HG02642 (cell line): ENCODE measurements around the gene ZNF597.

Experiments
- ATAC-seq: cut with Tn5 transposase; IDR thresholded peaks from one replicate; pipeline ENCODE4 v1.9.1; 2021; ENCODE audit warnings: mild to moderate bottlenecking; ENCODE audit not compliant: unreplicated experiment, poor library complexity

The ZNF597 gene

DNA sequence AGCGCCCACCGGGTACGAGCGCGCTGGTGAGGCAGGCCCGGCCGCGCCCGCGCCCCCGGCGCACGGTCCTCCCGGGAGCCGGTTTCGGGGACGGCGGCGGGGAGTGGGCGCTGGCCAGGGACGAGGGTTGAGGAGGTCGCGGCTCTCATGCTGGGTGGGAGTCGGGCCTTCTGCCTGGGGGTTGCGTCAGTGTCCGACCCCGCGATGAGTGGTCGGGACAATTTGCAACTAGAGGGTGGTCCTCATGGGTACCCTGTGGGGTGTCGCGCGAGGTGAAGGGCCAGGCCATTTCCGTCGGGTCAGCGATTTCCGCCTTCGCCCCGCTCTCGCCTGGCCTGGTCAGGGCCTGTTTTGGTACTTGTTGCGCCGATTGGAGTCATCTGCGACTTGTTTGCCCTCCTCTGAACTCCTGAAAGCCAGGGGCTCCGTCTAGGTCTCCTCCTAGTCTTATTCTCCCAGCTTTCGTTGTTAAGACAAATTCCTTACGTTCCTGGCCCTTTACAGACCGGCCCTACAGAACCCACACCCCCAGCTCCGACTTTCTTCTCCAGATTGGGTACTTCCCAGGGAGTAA, 15.1 kb upstream of the ZNF597 start:
- no peak for ATAC-seq

DNA sequence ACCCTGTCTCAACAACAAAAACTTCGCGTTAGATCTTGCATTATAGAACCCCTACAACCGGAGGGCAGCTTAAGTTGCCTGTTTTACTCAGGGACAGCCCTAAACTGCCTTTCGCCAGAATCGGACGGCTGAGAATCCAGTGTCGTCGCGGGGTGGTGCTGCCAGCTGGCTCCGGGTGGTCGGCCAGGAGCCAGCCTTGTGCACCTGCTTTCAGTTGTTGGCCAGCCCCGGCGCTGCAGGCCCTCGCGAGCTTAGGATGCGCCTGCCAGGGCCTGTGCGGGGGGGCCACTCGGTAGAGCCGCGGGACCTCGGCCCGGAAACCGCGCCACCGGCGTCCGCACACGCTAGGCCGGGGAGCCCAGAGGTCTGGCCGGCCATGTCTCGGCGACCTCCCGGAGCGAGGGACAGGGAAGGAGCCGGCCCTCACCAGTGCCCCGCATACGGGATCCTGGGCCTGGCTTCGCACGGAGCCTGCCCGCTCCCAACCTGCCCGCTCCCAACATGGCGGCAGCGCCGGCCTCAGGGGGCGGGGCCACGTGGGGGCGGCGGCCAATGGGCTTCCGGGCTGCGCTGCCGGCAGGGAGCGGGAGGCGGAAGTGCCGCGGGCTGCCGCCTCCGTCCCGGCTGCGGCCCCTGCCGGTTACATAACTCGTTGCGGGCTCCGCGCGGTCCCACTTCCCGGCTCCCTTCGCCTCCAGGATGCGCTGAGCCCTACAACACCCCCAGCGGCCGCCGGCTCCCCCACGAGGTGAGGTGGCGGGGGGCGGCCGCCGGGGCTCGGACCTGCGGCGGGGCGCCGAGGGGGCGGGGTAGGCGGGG, 14.3 kb upstream of the ZNF597 start:
- ATAC-seq = peak; percentile 88

DNA sequence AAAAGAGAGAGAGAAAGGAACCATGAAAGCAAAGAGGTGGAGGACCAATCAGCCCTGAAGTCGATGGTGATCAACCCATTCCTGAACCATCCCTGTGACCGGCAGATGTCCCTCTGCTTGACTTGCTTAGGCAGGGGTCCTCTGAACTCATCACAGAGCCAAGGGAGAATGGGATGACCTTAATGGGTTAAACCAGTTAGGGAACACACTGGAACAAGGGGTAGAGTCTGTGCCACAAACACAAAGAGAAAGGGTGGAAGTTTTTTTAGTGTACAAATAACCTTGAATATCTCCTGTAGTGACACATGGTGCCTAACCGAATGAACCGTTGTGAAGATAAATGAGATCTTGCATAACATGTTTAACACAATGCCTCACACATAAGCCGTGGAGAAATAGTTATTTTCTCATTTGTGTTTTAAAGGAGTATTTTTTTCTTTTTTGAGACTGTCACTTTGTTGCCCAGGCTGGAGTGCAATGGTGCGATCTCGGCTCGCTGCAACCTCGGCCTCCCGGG, 11.4 kb upstream of the ZNF597 start:
- ATAC-seq = no peak

DNA sequence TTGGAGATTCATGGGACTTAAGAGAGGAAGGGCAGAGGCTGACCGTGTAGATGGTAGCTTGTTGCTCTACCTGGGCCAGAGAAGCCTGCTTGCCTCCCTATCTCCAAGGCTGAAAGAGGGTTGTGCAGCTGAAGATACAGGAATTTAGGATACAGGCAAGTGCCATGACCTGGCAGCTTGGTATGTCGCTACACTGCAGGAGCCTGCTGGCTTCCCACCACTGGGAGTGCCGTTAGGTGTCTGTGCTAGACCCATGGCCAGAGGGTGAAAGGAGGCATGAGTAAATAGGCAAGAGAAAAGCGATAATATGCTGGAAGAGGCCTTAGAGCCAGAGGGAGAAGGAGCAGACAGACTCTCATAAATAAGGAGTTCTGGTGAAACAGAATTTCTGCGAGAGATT, 10.8 kb upstream of the ZNF597 start:
- ATAC-seq = no peak

DNA sequence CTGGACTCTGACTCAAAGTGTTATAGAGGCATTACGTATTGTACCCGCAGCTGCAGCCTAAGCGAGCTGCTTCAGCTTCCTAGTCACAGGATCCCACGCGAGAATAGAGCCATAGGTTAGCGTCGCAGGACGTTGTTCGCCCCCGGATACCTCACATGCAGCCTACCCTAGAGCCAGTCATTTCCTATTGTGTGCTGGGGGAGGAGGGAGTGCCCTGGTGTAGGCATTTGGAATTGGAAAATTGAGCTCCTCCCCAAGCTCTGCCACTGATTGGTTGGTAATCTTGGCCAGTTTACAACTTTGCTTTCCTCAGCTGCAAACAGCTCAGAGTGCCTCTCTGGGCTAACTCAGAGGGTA, 706 bp upstream of the ZNF597 start:
- ATAC-seq = peak; percentile 29

DNA sequence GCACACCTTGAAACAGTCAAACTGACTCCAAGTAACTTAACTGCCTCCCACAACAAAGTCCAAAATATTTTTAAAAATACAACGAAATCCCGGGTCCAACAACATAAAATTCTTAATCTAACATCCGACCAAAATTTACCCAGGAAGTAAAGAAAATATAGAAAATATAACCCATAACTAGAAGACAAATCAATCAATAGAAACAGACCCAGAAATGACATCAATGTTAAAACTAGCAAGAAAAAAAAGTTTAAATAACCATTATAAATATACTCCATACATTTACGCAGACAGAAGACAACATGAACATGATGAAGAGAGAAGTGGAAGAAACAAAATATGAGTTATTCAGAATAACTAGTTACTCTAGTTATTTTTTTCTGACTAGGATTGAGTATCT, 3.7 kb downstream of the ZNF597 start:
- ATAC-seq = no peak

DNA sequence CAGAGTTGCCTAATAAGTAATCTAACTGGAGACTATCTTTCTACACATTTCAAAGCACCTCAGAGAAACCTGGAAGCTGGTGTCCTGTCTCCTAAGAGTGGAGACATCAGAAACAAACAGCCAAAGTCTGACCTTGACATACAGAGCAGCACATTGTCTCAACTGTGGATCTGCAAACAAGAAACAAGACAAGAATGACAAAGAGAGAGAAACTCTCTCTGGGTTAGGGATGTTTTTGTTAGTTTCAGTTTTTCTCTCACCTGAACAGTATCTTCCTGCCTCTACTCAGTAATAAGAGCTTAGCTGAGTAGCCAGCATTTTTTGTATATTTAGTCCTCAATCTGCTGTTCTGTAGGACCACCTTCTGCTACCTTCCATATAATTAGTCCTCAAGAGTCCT, 8.9 kb downstream of the ZNF597 start:
- no peak for ATAC-seq

DNA sequence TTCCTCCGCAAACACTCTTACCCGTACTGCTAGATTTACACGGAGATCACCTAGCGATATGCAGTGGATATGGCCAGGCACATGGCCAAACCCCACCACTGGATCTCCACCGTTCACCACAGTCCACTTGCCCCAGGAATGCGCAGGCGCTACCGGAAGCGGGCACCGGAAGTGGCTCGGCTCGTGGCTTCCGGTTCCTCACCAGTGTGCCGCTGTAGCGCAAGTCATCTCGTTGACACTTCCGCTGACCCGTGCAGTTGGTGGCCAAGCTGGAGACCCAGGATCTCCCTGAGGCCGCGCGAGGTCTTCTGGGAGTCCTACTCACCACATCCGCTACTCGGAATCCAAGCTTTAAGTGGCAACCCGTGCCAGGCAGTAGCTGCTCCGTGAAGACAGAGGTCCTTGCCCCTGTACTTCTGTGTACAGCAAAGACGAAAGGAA, 11.5 kb downstream of the ZNF597 start:
- no peak for ATAC-seq

DNA sequence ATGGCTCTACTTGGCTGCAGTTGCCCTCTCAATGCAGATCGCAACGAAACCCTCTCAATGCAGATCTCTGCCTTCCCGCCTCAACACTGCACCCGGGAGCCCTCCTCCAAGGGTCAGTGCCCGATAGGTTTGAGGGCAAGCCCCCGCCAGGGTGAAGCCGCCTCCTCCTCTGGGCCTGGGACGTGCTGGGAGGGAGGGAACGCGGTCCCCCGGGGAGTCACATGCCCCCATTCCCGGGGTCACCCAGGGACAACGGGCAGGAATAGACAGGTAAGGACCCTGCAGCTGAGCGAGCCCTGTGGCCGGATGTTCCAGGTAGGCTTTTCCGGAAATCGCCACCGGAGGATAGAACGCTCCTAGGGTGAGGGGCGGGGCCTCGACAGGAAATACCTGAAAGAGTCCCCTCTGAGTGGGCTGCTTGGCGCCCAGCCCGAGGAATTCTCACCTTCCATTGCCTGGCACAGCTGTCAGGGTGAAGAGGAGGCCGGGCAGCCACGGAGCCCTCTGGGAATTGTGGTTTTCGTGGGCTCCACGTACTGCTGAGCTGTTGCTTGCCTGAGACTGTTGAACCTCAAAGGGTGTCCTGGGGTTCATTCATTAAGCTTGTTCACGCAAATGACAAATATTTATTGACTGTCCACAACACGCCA, 29.4 kb downstream of the ZNF597 start:
- ATAC-seq = no peak

DNA sequence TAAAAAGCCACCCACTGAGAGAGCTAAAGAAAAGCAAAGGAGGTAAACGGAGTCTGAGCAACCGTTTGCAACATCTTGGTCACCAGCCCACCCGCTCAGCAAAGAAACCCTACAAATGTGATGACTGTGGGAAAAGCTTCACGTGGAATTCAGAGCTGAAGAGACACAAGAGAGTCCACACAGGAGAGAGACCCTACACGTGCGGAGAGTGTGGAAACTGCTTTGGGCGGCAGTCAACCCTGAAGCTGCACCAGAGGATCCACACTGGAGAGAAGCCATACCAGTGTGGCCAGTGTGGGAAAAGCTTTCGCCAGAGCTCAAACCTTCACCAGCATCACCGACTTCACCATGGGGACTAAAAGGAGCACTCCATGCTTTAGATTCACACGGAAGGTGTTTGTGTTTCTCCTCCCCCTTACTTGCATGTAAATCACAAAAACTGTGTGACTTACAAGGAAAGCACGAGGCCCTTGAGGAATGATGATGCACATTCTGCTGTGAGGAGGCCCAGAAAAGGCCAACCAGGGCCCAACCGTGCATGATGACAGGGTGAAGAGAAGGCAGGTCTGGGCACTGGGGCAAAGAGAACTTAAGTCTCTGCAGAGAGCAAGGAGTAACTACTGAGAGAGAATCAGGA, 34.6 kb downstream of the ZNF597 start:
- no peak for ATAC-seq

DNA sequence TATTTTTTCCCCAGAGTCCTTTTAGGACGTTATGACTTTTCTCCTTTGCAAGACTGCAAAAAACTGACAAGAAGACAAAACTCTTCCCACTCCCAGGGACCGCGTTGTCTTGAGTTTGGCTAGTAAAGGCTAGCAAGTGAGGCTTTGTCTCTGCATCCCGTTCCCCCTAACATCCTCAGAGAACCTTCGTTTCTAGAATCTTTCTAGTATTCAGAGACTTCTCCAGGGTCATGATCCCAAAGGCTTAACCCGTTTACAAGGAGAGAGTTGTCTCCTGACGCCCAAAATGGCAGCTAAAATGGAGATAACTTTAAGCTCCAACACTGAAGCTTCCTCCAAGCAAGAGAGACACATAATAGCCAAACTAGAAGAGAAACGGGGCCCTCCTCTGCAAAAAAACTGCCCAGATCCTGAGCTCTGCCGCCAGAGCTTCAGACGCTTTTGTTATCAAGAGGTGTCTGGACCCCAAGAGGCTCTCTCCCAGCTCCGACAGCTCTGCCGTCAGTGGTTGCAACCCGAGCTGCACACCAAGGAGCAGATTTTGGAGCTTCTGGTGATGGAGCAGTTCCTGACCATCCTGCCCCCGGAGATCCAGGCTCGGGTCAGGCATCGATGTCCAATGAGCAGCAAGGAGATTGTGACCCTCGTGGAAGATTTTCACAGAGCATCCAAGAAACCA, 41.4 kb downstream of the ZNF597 start:
- ATAC-seq = no peak

DNA sequence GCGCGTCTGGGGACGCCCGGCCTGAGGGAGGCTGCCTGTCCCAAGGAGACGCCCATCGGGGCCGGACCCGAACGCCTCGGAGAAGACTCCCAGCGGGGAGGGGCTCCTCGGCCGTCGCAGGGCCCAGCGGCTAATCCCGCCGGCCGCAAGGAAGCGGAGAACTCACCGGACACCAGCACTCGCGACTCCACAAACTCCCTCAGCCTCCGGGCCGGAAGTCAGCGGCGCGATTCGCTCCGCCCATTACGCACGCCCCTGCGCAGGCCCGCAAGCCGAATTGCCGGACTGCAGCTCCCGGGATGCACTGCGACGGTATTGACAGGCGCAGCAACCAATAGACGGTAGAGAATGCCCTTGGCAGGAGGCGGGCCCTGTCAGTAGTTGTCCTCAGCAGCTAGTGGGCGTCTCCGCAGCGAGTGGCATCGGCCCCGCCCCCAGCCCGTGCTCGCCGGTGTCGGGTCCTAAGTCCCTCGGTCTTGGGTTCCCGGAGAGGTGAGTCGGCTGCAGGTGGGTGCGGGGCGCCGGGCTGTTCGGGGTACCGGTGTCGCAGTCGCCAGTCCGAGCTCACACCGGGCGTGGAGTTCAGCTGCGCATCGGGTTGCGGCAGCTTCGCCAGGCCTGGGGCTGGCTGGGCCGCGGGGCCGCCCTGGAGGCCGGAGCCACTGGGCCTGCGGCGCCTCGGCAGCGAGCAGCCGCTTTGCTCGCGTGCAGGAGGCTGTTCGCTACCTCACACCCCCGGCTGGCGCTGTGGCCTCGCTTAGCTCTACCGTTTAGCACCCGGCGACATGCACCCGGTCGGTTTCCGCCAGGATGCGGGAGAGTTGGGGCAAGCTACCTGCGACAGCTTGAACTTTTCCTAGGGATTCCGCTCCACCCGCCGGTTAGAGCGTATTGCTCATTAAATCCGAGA, 42.3 kb downstream of the ZNF597 start, which contains the start of the genes ZNF174 and ZSCAN32:
Gene ZNF174, plus strand, starts transcription at position 437 of the 910 bp plus-strand sequence. CDS start 790 bp downstream, outside the sequence.
Gene ZSCAN32, minus strand, starts transcription at position 226 of the 910 bp plus-strand sequence. CDS start 3,447 bp downstream, outside the sequence.
- ATAC-seq = peak; percentile 98

DNA sequence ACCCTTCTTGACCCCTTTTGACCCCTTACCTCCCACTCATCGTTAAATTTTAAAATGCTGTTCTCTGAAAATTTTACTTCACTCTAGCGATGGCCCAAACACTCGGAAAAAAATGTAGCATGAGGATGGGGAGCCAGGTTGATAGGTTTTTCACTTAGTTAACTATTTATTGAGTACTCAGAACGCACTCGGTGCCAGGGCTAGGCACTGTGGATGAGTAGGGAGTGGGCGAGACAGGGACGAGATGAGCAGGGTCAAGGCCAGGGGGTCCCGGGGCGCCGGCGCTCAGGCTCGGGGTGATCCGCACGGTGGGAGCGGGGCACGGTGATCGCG, 42.9 kb downstream of the ZNF597 start:
- no peak for ATAC-seq

DNA sequence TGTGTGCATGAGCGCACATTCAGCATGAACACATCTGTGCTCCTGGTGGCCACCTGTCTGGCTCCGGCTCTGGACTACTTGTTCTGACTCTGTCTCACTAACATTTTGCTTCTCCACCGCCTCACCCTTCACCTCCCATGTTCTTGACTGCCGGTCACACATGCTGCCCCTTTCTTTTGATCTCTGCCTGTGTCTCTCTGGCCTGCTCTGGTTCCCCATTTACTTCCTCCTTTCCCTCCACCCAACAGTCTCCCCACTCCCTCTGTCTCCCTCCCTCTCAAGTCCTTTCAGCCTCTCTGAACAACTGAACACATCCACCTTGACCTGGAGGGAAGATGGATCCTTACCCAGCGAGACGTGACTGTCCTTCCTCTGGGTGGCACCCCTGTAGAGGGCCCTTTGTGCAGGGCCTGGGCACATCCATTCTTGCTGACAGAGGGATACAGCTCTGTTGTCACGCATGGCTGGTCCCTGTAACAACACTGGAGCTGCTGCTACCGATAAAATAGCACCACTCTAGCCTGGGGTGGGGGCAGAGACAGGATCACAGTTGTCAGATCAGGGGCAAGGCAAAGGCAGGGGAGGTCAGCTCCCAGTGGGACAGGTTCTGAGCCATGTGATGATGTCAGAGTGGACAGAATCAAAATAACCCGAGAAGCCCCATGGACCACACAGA, 53.5 kb downstream of the ZNF597 start:
- ATAC-seq = no peak

DNA sequence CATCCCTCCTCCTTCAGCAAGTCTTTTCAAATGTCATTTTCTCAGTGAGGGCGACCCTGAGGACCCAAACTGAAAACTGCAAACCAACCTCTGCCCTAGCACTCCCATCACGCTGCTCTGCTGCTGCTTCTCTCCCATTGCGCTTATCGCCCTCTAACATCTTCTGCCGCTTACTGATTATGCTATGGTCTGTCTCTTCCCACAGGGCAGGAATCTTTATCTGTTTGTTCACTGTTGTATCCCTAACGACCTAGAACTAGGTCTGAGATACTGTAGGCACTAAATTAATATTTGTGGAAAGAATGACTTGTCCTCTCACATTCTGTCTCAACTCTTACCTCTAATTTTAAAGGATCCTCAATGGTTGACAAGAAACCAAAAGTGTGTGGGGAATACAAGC, 55.0 kb downstream of the ZNF597 start:
- no peak for ATAC-seq

DNA sequence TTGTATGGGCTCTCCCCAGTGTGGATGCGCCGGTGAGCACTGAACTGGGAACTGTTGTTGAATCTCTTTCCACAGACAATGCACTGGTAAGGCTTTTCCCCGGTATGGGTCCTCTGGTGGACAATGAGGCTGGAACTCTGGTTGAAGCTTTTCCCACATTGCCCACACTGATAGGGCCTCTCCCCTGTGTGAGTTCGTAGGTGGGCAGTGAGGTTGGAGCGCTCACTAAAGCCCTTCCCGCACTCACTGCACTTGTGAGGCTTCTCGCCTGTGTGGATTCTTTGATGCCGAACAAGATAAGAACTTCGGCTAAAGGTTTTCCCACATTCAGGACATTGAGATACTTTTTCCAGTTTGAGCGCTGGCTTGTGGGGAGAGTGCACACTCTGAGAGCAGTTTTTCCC, 60.3 kb downstream of the ZNF597 start:
- no peak for ATAC-seq
